Measurements from ENCODE around the gene PHLPP2. TPM values are rescaled to one million over a fixed set of nuclear protein-coding genes. Genes with fewer than 3 reads are reported as not detected.
A peak's percentile ranks its signal among the peaks of the same experiment; 100 is the strongest.

The PHLPP2 gene
- total and polyA plus RNA-seq, 10 of the 15 experiments (the other 5 are each of a cell fraction or from before 2014, with no cell fraction given) = 1.0 to 13.2 (median 7.0) TPM

DNA sequence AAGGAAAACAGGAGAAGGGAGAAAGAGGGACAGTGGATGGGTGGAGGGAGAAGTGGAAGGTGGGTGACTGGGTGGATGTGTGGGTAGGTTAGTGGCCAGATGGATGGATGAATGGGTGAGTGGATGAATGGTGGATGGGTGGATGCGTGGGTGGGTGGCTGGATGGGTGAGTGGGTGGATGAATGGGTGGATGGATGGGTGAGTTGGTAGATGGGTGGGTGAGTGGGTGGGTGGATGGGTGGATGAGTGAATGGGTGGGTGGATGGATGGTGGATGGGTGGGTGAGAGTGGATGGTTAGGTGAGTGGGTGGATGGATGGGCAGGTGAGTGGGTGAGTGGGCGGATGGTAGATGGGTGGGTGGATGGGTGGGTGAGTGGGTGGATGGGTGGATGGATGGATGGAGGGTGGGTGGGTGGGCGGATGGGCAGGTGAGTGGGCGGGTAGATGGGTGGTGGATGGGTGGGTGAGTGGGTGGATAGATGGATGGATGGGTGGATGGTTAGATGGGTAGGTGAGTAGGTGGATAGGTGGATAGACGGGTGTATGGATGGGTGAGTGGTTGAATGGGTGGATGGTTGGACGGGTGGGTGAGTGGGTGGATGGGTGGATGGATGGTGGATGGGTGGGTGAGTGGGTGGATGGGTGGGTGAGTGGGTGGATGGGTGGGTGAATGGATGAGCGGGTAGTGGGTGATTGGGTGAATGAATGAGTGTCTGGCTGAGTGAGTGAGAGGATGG, 99.2 kb downstream of the PHLPP2 start:
- DNase-seq (ENCODE audit: low read depth, low spot score) (no peak), ATAC-seq (no peak), FAIRE-seq (no peak)
- no peaks in the 10 kb centered on the region for H3K79me2 ChIP-seq (ENCODE audit: control insufficient read depth, insufficient read depth, low read length)
- in situ Hi-C loops (cut with MboI) = no loop called here
- H3K4me1 ChIP-seq (ENCODE audit: control insufficient read depth, insufficient read depth, low read length) = peaks cover 5% of the 10 kb centered on the region; the same call in 1 of the 2 replicates
- ChIA-PET CTCF (no interaction called here), RAD21 (ENCODE audit: unreplicated experiment) (interaction anchor here (1.0 kb wide), 1 partner anchor 14 kb away, joined by 3 read pairs; no protein-coding TSS in a partner anchor), POLR2A (no interaction called here), SMC1A (ENCODE audit: uncharacterized antibody, unreplicated experiment) (interaction anchor here (0.6 kb wide), 1 partner anchor 318 kb away, joined by 3 read pairs; no protein-coding TSS in a partner anchor)
- H4K20me1 ChIP-seq (ENCODE audit: control insufficient read depth, insufficient read depth) = no peaks in the 10 kb centered on the region
- 75% methylated on average over 4 of the region's 7 CpGs for WGBS (ENCODE audit: insufficient coverage, insufficient replicate concordance, low lambda C conversion rate, missing lambda C conversion rate)
- no peaks in the 10 kb centered on the region for H3K9me3 ChIP-seq (replicated peaks; ENCODE audit: control insufficient read depth, insufficient read depth, low read length)
- TF ChIP-seq POLR2AphosphoS2 (IDR thresholded peaks at IDR 0.05; ENCODE audit: low read depth, low read length) (no peak), EGR1 (IDR thresholded peaks at IDR 0.05; ENCODE audit: borderline replicate concordance in 1 of 2, low read depth in 2 of 2, low read length in 2 of 2) (peak in 1 of 2 experiments; percentile 7; a peak in 1 of 3 replicates)
- intact Hi-C loops (cut with micrococcal nuclease; ENCODE audit: unreplicated experiment) = no loop called here
- H3K27ac ChIP-seq (ENCODE audit: control insufficient read depth, insufficient read depth) = no peak overlapping the region
- no peaks in the 10 kb centered on the region; a peak in 1 of 4 replicates for H3K27me3 ChIP-seq (replicated peaks in 1 of 2; ENCODE audit: control insufficient read depth in 2 of 2, insufficient read depth in 2 of 2, low read length in 1 of 2)
- no TSS peak for BruUV-seq (replicated peaks)
- no peak overlapping the region for H3K4me3 ChIP-seq
- H3K9ac ChIP-seq (ENCODE audit: control insufficient read depth, insufficient read depth, low read length) = no peak overlapping the region
- no peaks in the 10 kb centered on the region for H3K36me3 ChIP-seq (ENCODE audit: control insufficient read depth in 2 of 2, insufficient read depth in 2 of 2, low read length in 1 of 2)
- H2AFZ ChIP-seq (ENCODE audit: control insufficient read depth, low read depth, low read length) = no peak overlapping the region
- H3K4me2 ChIP-seq (ENCODE audit: control insufficient read depth, insufficient read depth) = no peak overlapping the region; the same call in 1 of the 2 replicates

DNA sequence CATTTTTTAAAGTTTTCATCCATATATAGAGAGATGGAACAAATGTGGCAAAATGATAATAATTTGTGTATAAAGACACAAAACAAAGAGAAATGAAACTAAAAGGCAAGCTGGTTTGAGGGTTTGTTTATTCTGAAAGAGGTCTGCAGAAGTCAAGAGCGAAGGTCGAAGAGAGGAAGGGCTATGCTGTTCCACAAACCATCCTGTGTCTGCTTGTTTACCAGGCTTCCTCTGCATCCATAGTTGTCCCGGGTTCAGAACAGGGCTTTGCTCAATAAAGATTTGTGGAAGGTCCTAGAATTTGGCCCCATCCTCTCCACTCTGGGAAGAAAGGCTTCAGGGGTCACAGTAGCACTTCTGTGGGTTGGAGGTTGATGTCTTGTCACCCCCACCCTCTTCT, 100.9 kb downstream of the PHLPP2 start:
- no peaks in the 10 kb centered on the region; a peak in 1 of 4 replicates for H3K27me3 ChIP-seq (replicated peaks in 1 of 2; ENCODE audit: control insufficient read depth in 2 of 2, insufficient read depth in 2 of 2, low read length in 1 of 2)
- H3K4me3 ChIP-seq = no peak overlapping the region
- peak overlapping the region; percentile 66 for H3K4me2 ChIP-seq (ENCODE audit: control insufficient read depth, insufficient read depth)
- ChIA-PET POLR2A (interaction anchor here (0.6 kb wide), 1 partner anchor 335 kb away, joined by 3 read pairs; no protein-coding TSS in a partner anchor), SMC1A (ENCODE audit: uncharacterized antibody, unreplicated experiment) (interaction anchor here (0.6 to 2.6 kb wide), 3 partner anchors 13 to 104 kb away, joined by 3 to 13 read pairs (median 3); no protein-coding TSS in a partner anchor), CTCF (interaction anchor here (1.4 to 5.6 kb wide), 2 partner anchors 13 to 45 kb away, joined by 3 to 27 read pairs; no protein-coding TSS in a partner anchor), RAD21 (ENCODE audit: unreplicated experiment) (interaction anchor here (1.1 to 1.5 kb wide), 2 partner anchors 12 to 338 kb away, joined by 3 to 4 read pairs; no protein-coding TSS in a partner anchor)
- H2AFZ ChIP-seq (ENCODE audit: control insufficient read depth, low read depth, low read length) = peak overlapping the region; percentile 83
- no peaks in the 10 kb centered on the region for H3K79me2 ChIP-seq (ENCODE audit: control insufficient read depth, insufficient read depth, low read length)
- H3K4me1 ChIP-seq (ENCODE audit: control insufficient read depth, insufficient read depth, low read length) = peaks cover 5% of the 10 kb centered on the region; the same call in 1 of the 2 replicates
- no peaks in the 10 kb centered on the region for H3K9me3 ChIP-seq (replicated peaks; ENCODE audit: control insufficient read depth, insufficient read depth, low read length)
- TF ChIP-seq, protein P1, sequence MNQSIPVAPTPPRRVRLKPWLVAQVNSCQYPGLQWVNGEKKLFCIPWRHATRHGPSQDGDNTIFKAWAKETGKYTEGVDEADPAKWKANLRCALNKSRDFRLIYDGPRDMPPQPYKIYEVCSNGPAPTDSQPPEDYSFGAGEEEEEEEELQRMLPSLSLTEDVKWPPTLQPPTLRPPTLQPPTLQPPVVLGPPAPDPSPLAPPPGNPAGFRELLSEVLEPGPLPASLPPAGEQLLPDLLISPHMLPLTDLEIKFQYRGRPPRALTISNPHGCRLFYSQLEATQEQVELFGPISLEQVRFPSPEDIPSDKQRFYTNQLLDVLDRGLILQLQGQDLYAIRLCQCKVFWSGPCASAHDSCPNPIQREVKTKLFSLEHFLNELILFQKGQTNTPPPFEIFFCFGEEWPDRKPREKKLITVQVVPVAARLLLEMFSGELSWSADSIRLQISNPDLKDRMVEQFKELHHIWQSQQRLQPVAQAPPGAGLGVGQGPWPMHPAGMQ (IDR thresholded peaks at IDR 0.05; ENCODE audit: borderline replicate concordance) = no peak
- TF ChIP-seq SPI1 (IDR thresholded peaks at IDR 0.05; ENCODE audit: borderline replicate concordance, insufficient read depth, low read depth, low read length) = peak; percentile 20; the same call in 1 of the 2 replicates
- H3K36me3 ChIP-seq (ENCODE audit: control insufficient read depth in 2 of 2, insufficient read depth in 2 of 2, low read length in 1 of 2) = no peaks in the 10 kb centered on the region
- ATAC-seq (peak; percentile 69), DNase-seq (ENCODE audit: low read depth, low spot score) (no peak), FAIRE-seq (peak; percentile 97)
- intact Hi-C loops (cut with micrococcal nuclease; ENCODE audit: unreplicated experiment) = no loop called here
- in situ Hi-C loops (cut with MboI) = no loop called here
- 0% methylated on average over 3 of the region's 3 CpGs for WGBS (ENCODE audit: insufficient coverage, insufficient replicate concordance, low lambda C conversion rate, missing lambda C conversion rate)
- peak overlapping the region; percentile 18; the same call in 1 of the 2 replicates for H3K27ac ChIP-seq (ENCODE audit: control insufficient read depth, insufficient read depth)
- peak overlapping the region; percentile 44; the same call in 1 of the 2 replicates for H3K9ac ChIP-seq (ENCODE audit: control insufficient read depth, insufficient read depth, low read length)
- H4K20me1 ChIP-seq (ENCODE audit: control insufficient read depth, insufficient read depth) = no peaks in the 10 kb centered on the region
- no TSS peak for BruUV-seq (replicated peaks)

All from GM12878 (cell line).